K562 (cell line): ENCODE measurements around the gene PFKL. TPM values are rescaled to one million over a fixed set of nuclear protein-coding genes. Genes with fewer than 3 reads are reported as not detected.
A peak's percentile ranks its signal among the peaks of the same experiment; 100 is the strongest.

Experiments used
- ATAC-seq: fragments of 200-7000 bp; cut with Tn5 transposase; 3 replicates; pipeline ENCODE4 v1.9.1; 2020; ENCODE audit warnings: moderate library complexity
- BruUV-seq: library from RNA; stranded (reverse); fragments of 400-500 nt; replicated peaks from 2 replicates; lab custom pipeline; 2021; lab: Mats Ljungman, UMichigan
- CTCF ChIA-PET: fragments of 300-600 bp; formaldehyde crosslinking; extraction: SDS; loops from one replicate; lab custom pipeline; 2021; ENCODE audit warnings: low intra/inter-chr PET ratio; lab: Yijun Ruan, JAX
- POLR2A ChIA-PET: fragments of 300-600, 350-650 bp; sonication (Branson Sonifier 250); formaldehyde crosslinking; extraction: SDS; loops from one replicate; lab custom pipeline; 2021; ENCODE audit warnings: antibody characterized with exemption, inconsistent platforms; lab: Yijun Ruan, JAX
- DNase-seq, 4 experiments: peaks; one replicate each; pipeline versions ENCODE4 v3.0.0 to v3.0.0-alpha.2; 2011 to 2018; ENCODE audit warnings: low spot score in 3 of 4, mixed read lengths in 3 of 4; ENCODE audit errors: extremely low read depth in 1 of 4
- FAIRE-seq: peaks from 2 replicates; lab custom pipeline; 2011; peaks lifted over from hg19 to GRCh38; lab: Jason Lieb, UNC
- H2AFZ ChIP-seq: 2 replicates; pipeline ENCODE4 v1.6.0; 2011; ENCODE audit warnings: low read depth, low read length, control low read depth, inconsistent platforms
- H3K27ac ChIP-seq: fragments of 200-600 bp; 3 replicates; pipeline ENCODE4 v1.8.0; 2011; ENCODE audit warnings: low read depth, mild to moderate bottlenecking, control low read depth, inconsistent platforms, low read length, moderate library complexity, mixed read lengths; ENCODE audit errors: extremely low read depth
- H3K27me3 ChIP-seq, 2 experiments: fragments of 300-600 bp in 1 of 2; 2 replicates in 1 of 2; 3 replicates in 1 of 2; pipeline versions ENCODE4 v1.6.0 to v1.8.0; 2011; ENCODE audit warnings: inconsistent platforms in 2 of 2, low read length in 2 of 2, mild to moderate bottlenecking in 1 of 2, mixed read lengths in 1 of 2, moderate library complexity in 1 of 2; ENCODE audit not compliant: control insufficient read depth in 2 of 2, insufficient read depth in 2 of 2
- H3K36me3 ChIP-seq: fragments of 300-600 bp; 3 replicates; pipeline ENCODE4 v1.8.0; 2011; ENCODE audit warnings: mild to moderate bottlenecking, low read length, inconsistent platforms; ENCODE audit not compliant: control insufficient read depth, insufficient read depth
- H3K4me1 ChIP-seq, 2 experiments: fragments of 200-600 bp in 1 of 2; replicated peaks in 1 of 2; 2 replicates in 1 of 2; 3 replicates in 1 of 2; pipeline versions ENCODE4 v1.5.1 to v1.8.0; 2011; ENCODE audit warnings: inconsistent platforms in 2 of 2, low read length in 2 of 2, mild to moderate bottlenecking in 1 of 2, mixed read lengths in 1 of 2, moderate library complexity in 1 of 2; ENCODE audit not compliant: control insufficient read depth in 2 of 2, insufficient read depth in 2 of 2
- H3K4me2 ChIP-seq: 2 replicates; pipeline ENCODE4 v1.6.1; 2011; ENCODE audit warnings: low read length, control low read depth, inconsistent platforms, mixed read lengths; ENCODE audit not compliant: insufficient read depth
- H3K4me3 ChIP-seq: fragments of 200-600 bp; sonication (generic), shearing (Covaris generic); 2 replicates; pipeline ENCODE4 v1.5.1; 2016; ENCODE audit warnings: control low read depth, inconsistent platforms
- H3K79me2 ChIP-seq: fragments of 200-600 bp; 3 replicates; pipeline ENCODE4 v1.8.0; 2011; ENCODE audit warnings: low read length, inconsistent platforms; ENCODE audit not compliant: control insufficient read depth, insufficient read depth
- H3K9ac ChIP-seq, 2 experiments: 2 replicates each; pipeline versions ENCODE4 v1.6.0 to v1.6.1; 2011; ENCODE audit warnings: low read depth in 2 of 2, low read length in 2 of 2, control low read depth in 1 of 2, inconsistent platforms in 1 of 2, mild to moderate bottlenecking in 1 of 2, mixed read lengths in 1 of 2; ENCODE audit not compliant: insufficient read depth in 1 of 2
- H3K9me1 ChIP-seq: one replicate; pipeline ENCODE4 v1.6.0; 2011; ENCODE audit warnings: inconsistent platforms, mild to moderate bottlenecking, low read length, moderate library complexity; ENCODE audit not compliant: control insufficient read depth, insufficient read depth
- H3K9me3 ChIP-seq: replicated peaks from 2 replicates; pipeline ENCODE4 v1.5.1; 2011; ENCODE audit warnings: low read depth, low read length, inconsistent platforms; ENCODE audit not compliant: control insufficient read depth, insufficient read depth
- H4K20me1 ChIP-seq: replicated peaks from 2 replicates; pipeline ENCODE4 v1.6.1; 2011; ENCODE audit warnings: low read length, inconsistent platforms, mixed read lengths; ENCODE audit not compliant: control insufficient read depth, insufficient read depth
- E2F8 ChIP-seq: fragments of 450-650 bp; IDR thresholded peaks from 2 replicates; pipeline ENCODE4 v1.7.1; 2018; ENCODE audit warnings: mild to moderate bottlenecking, low read depth; ENCODE audit not compliant: partially characterized antibody
- HEY1 ChIP-seq: fragments of 250-450 bp; sonication (Bioruptor Pico); IDR thresholded peaks from 2 replicates; pipeline ENCODE4 v1.5.0; 2020; ENCODE audit warnings: mild to moderate bottlenecking, moderate library complexity, borderline replicate concordance
- HINFP ChIP-seq: fragments of 450-650 bp; conservative IDR thresholded peaks from 2 replicates; pipeline ENCODE4 v1.6.1; 2016; ENCODE audit warnings: missing genetic modification characterization, low read depth, mild to moderate bottlenecking, control low read depth, missing compliant biosample characterization
- ZBTB33 ChIP-seq: sonication (generic); formaldehyde crosslinking; IDR thresholded peaks from 2 replicates; pipeline ENCODE4 v1.8.1; 2023; ENCODE audit warnings: mild to moderate bottlenecking, missing genetic modification reagents
- ZBTB7A ChIP-seq: IDR thresholded peaks from 2 replicates; pipeline ENCODE4 v1.6.1; 2011; ENCODE audit warnings: low read depth, mild to moderate bottlenecking, low read length, moderate library complexity, borderline replicate concordance; ENCODE audit not compliant: control insufficient read depth
- ZNF174 ChIP-seq: fragments of 250-450 bp; sonication (Bioruptor Pico); IDR thresholded peaks from 2 replicates; pipeline ENCODE4 v1.4.0; 2020; ENCODE audit warnings: mild to moderate bottlenecking
- WGBS: fragments of 100-300 bp; shearing (Covaris generic); methylation state at CpG from one replicate; pipeline ENCODE4 v1.1.6; 2016; ENCODE audit warnings: low coverage, mixed read lengths; ENCODE audit not compliant: insufficient coverage; ENCODE audit errors: missing lambda C conversion rate; 5-methylcytosine and 5-hydroxymethylcytosine counted together
- in situ Hi-C: fragments of 300-500 bp; cut with MboI; formaldehyde crosslinking; loops from 4 replicates; pipeline ENCODE4 v1.15.0; 2018; ENCODE audit warnings: inconsistent platforms, mixed read lengths
- intact Hi-C: fragments of 100-400 bp; cut with micrococcal nuclease; formaldehyde crosslinking; loops from 2 replicates; pipeline ENCODE4 v1.14.2; 2022
- polyA plus RNA-seq, 8 experiments: library from polyadenylated mRNA; depleted of rRNA in 4 of 8; stranded (reverse) in 5 of 8; unstranded in 3 of 8; fragments of >200 nt; fragmentation: Nextera tagmentation in 2 of 8; fragmentation: Illumina TruSeq in 1 of 8; extraction: Ambion mirVana in 2 of 8; extraction: Trizol in 1 of 8; gene quantifications; 2 replicates each; pipeline versions ENCODE4 v1.2.1 to v1.2.3, GENCODE V29; 2011 to 2014; ENCODE audit warnings: inconsistent platforms in 1 of 8, missing spikeins in 1 of 8
- total RNA-seq, 7 experiments: library from RNA; depleted of rRNA in 6 of 7; stranded (reverse); fragments of >200 nt in 6 of 7; fragmentation: Illumina TruSeq in 2 of 7; extraction: Trizol in 2 of 7; gene quantifications; 2 replicates each; pipeline versions ENCODE4 v1.2.1 to v1.2.3, GENCODE V29; 2011 to 2021; ENCODE audit warnings: low replicate concordance in 1 of 7

PFKL gene
- total and polyA plus RNA-seq, 9 of the 15 experiments (the other 6 are each of a cell fraction or from before 2014, with no cell fraction given), result 1.1 to 124 (median 45.6) TPM

GRCh38 chr21:44263221-44263760 is 36.6 kb upstream of the PFKL start:
- FAIRE-seq, result no peak

More at GRCh38 chr21:44263221-44263760, 36.6 kb upstream of the PFKL start:
- Histone ChIP-seq H3K4me3 (no peak overlapping the region), H3K9ac (0 out of 4 replicates have a peak overlapping the region, but pooled peaks of 1 of the 2 experiments have one; percentile 36), H4K20me1 (peaks cover 10% of the 10 kb centered on the region), H3K36me3 (no peaks in the 10 kb centered on the region), H3K9me1 (no peaks in the 10 kb centered on the region), H3K27ac (no peak overlapping the region), H3K4me1 (peaks cover 0 to 25% of the 10 kb centered on the region in 2 experiments; a peak in 2 of 5 replicates), H2AFZ (no peak overlapping the region), H3K79me2 (no peaks in the 10 kb centered on the region), H3K4me2 (no peak overlapping the region), H3K27me3 (peaks cover 15 to 45% of the 10 kb centered on the region in 2 experiments), H3K9me3 (no peaks in the 10 kb centered on the region)
- CTCF ChIA-PET, result no interaction called here
- DNase-seq (no peak), ATAC-seq (no peak; the same call in 2 of the 3 replicates)
- no TSS peak for BruUV-seq
- in situ Hi-C loops (no loop called here), intact Hi-C loops (no loop called here)
- WGBS, result 15% methylated on average over 14 of the region's 18 CpGs
- POLR2A ChIA-PET, result interaction anchor here (1.3 kb wide), 1 partner anchor 10 kb away, joined by 4 read pairs; no protein-coding TSS in a partner anchor
- TF ChIP-seq ZNF174 (CRISPR knock-in tag), result no peak
- no peak for TF ChIP-seq HEY1 (CRISPR knock-in tag)
- TF ChIP-seq ZBTB7A, result peak; percentile 11; the same call in 1 of the 2 replicates
- no peak for TF ChIP-seq E2F8
- no peak for TF ChIP-seq HINFP
- TF ChIP-seq ZBTB33 (CRISPR knock-in tag), result peak; percentile 21; the same call in 1 of the 2 replicates
